Panc1 (cell line): Measurements from ENCODE around the gene CHRDL2. TPM values are rescaled to one million over a fixed set of nuclear protein-coding genes. Genes with fewer than 3 reads are reported as not detected.

Source experiments
- ATAC-seq: fragments of 200-7000 bp; cut with Tn5 transposase; 2 replicates; pipeline ENCODE4 v1.9.1; 2020; ENCODE audit warnings: mild to moderate bottlenecking, moderate library complexity
- BruUV-seq: library from RNA; stranded (reverse); fragments of 400-500 nt; replicated peaks from 2 replicates; lab custom pipeline; 2021; lab: Mats Ljungman, UMichigan
- CTCF ChIA-PET: fragments of 300-600 bp; sonication (Branson Sonifier 250); formaldehyde crosslinking; loops from one replicate; lab custom pipeline; 2022; ENCODE audit warnings: antibody characterized with exemption; lab: Charles Lee
- POLR2A ChIA-PET: fragments of 300-600 bp; sonication (Branson Sonifier 250); formaldehyde crosslinking; loops from one replicate; lab custom pipeline; 2022; ENCODE audit warnings: antibody characterized with exemption; lab: Charles Lee
- DNase-seq: peaks from one replicate; pipeline ENCODE4 v3.0.0-alpha.2; 2010; ENCODE audit warnings: low read depth, low spot score
- H3K27ac ChIP-seq: 2 replicates; pipeline ENCODE4 v1.5.1; 2011; ENCODE audit warnings: mild to moderate bottlenecking, low read length, inconsistent platforms
- H3K27me3 ChIP-seq: fragments of 200-500 bp; sonication (Bioruptor generic); 2 replicates; pipeline ENCODE4 v1.6.0; 2014; ENCODE audit warnings: low read length, inconsistent platforms; ENCODE audit not compliant: control insufficient read depth, insufficient read depth
- H3K36me3 ChIP-seq: fragments of 200-500 bp; sonication (Bioruptor generic); 2 replicates; pipeline ENCODE4 v1.5.1; 2014; ENCODE audit warnings: inconsistent platforms, mild to moderate bottlenecking, low read length, moderate library complexity; ENCODE audit not compliant: control insufficient read depth, insufficient read depth
- H3K4me1 ChIP-seq: 2 replicates; pipeline ENCODE4 v1.5.1; 2011; ENCODE audit warnings: inconsistent platforms, mild to moderate bottlenecking, low read length, moderate library complexity; ENCODE audit not compliant: control insufficient read depth, insufficient read depth
- H3K4me3 ChIP-seq, 2 experiments: 2 replicates each; pipeline ENCODE4 v1.5.1; 2011 to 2012; ENCODE audit warnings: low read depth in 2 of 2, low read length in 2 of 2, mild to moderate bottlenecking in 2 of 2, inconsistent platforms in 1 of 2, moderate library complexity in 1 of 2
- H3K9me3 ChIP-seq: fragments of 200-500 bp; sonication (Bioruptor generic); 2 replicates; pipeline ENCODE4 v1.5.1; 2014; ENCODE audit warnings: low read depth, mild to moderate bottlenecking, inconsistent platforms, low read length, moderate library complexity; ENCODE audit not compliant: control insufficient read depth, insufficient read depth
- POLR2AphosphoS5 ChIP-seq: IDR thresholded peaks from 2 replicates; pipeline ENCODE4 v1.6.1; 2012; ENCODE audit warnings: mild to moderate bottlenecking, low read depth, low read length, moderate library complexity
- SIN3A ChIP-seq: IDR thresholded peaks from 2 replicates; pipeline ENCODE4 v1.6.1; 2012; ENCODE audit warnings: low read depth, mild to moderate bottlenecking, low read length, moderate library complexity, borderline replicate concordance; ENCODE audit not compliant: insufficient read depth
- TCF7L2 ChIP-seq: IDR thresholded peaks from 2 replicates; pipeline ENCODE4 v1.6.1; 2011; ENCODE audit warnings: mild to moderate bottlenecking, low read depth, low read length, inconsistent platforms
- in situ Hi-C: cut with HindIII; loops from 2 replicates; pipeline ENCODE4 v1.10.0; 2016; ENCODE audit warnings: low sequenced_read_pairs, low pct_unique_long_range_greater_than_20kb
- intact Hi-C: fragments of 100-400 bp; cut with micrococcal nuclease; formaldehyde crosslinking; loops from one replicate; pipeline ENCODE4 v1.10.0; 2022; ENCODE audit not compliant: unreplicated experiment
- total RNA-seq: library from RNA; stranded (reverse); gene quantifications from one replicate; pipeline ENCODE4 v1.2.1, GENCODE V29; 2021; ENCODE audit not compliant: unreplicated experiment
- TF ChIP-seq, protein P1 (sequence below): fragments of 450-650 bp; IDR thresholded peaks from 2 replicates; pipeline ENCODE4 v1.5.1; 2017; ENCODE audit warnings: mild to moderate bottlenecking

CHRDL2 gene
- total RNA-seq, 1 experiment from 2014 or later, result 0.15 TPM

- intact Hi-C loops, result no loop called here
- peaks cover 49% of the 10 kb centered on the region for H3K27me3 ChIP-seq
- no peaks in the 10 kb centered on the region for H3K9me3 ChIP-seq
- BruUV-seq, result no TSS peak
- DNase-seq (no peak), ATAC-seq (peak; percentile 15; the same call in 1 of the 2 replicates)
- no peak overlapping the region for H3K27ac ChIP-seq
- ChIA-PET CTCF (no interaction called here), POLR2A (no interaction called here)
- 0 out of 2 replicates have a peak, but pooled peaks cover 4% of the 10 kb centered on the region for H3K4me1 ChIP-seq
- no peaks in the 10 kb centered on the region for H3K36me3 ChIP-seq
- in situ Hi-C loops, result no loop called here
- no peak for TF ChIP-seq TCF7L2
- TF ChIP-seq, protein P1, sequence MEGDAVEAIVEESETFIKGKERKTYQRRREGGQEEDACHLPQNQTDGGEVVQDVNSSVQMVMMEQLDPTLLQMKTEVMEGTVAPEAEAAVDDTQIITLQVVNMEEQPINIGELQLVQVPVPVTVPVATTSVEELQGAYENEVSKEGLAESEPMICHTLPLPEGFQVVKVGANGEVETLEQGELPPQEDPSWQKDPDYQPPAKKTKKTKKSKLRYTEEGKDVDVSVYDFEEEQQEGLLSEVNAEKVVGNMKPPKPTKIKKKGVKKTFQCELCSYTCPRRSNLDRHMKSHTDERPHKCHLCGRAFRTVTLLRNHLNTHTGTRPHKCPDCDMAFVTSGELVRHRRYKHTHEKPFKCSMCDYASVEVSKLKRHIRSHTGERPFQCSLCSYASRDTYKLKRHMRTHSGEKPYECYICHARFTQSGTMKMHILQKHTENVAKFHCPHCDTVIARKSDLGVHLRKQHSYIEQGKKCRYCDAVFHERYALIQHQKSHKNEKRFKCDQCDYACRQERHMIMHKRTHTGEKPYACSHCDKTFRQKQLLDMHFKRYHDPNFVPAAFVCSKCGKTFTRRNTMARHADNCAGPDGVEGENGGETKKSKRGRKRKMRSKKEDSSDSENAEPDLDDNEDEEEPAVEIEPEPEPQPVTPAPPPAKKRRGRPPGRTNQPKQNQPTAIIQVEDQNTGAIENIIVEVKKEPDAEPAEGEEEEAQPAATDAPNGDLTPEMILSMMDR, result no peak
- H3K4me3 ChIP-seq, result peak overlapping the region; percentile 4 to 21; a peak in 3 of 4 replicates
These were observed 510 bp downstream of the CHRDL2 start for GRCh38 chr11:74730571-74731260.

GRCh38 chr11:74729397-74729796 lies 1.8 kb downstream of the CHRDL2 start:
- H3K9me3 ChIP-seq, result no peaks in the 10 kb centered on the region
- no peak overlapping the region for H3K4me3 ChIP-seq
- H3K36me3 ChIP-seq, result no peaks in the 10 kb centered on the region
- intact Hi-C loops, result loop anchor here (5.0 to 10.0 kb wide), 2 partner anchors 95 to 117 kb away; no protein-coding TSS in a partner anchor
- ATAC-seq (no peak), DNase-seq (no peak)
- TF ChIP-seq SIN3A (no peak), TCF7L2 (no peak), POLR2AphosphoS5 (no peak)
- BruUV-seq, result no TSS peak
- in situ Hi-C loops, result no loop called here
- ChIA-PET POLR2A (no interaction called here), CTCF (interaction anchor here (7.8 kb wide), 1 partner anchor 27 kb away, joined by 70 read pairs; no protein-coding TSS in a partner anchor)
- peaks cover 47% of the 10 kb centered on the region for H3K27me3 ChIP-seq
- H3K4me1 ChIP-seq, result 0 out of 2 replicates have a peak, but pooled peaks cover 4% of the 10 kb centered on the region
- no peak overlapping the region for H3K27ac ChIP-seq

- Histone ChIP-seq H3K27me3 (peaks cover 44% of the 10 kb centered on the region), H3K36me3 (no peaks in the 10 kb centered on the region), H3K4me3 (no peak overlapping the region), H3K4me1 (0 out of 2 replicates have a peak, but pooled peaks cover 4% of the 10 kb centered on the region), H3K27ac (no peak overlapping the region), H3K9me3 (no peaks in the 10 kb centered on the region)
- no peak for DNase-seq
- CTCF ChIA-PET, result interaction anchor here (1.2 to 7.8 kb wide), 3 partner anchors 10 to 25 kb away, joined by 4 to 70 read pairs (median 8); no protein-coding TSS in a partner anchor
- in situ Hi-C loops (no loop called here), intact Hi-C loops (loop anchor here (1.0 to 10.0 kb wide), 3 partner anchors 24 to 114 kb away; no protein-coding TSS in a partner anchor)
- POLR2A ChIA-PET, result no interaction called here
- no peak for TF ChIP-seq SIN3A
- TF ChIP-seq, protein P1, result peak; percentile 98
- peak; percentile 95 for ATAC-seq
- no TSS peak for BruUV-seq
These were observed 4.6 kb downstream of the CHRDL2 start for GRCh38 chr11:74726547-74727182.
